NCI-H1694 (cell line): ENCODE data around the gene COL15A1.

Source experiments
- DNase-seq: peaks from one replicate; lab custom pipeline; 2025; lab: John Stamatoyannopoulos, UW

The COL15A1 gene

DNA sequence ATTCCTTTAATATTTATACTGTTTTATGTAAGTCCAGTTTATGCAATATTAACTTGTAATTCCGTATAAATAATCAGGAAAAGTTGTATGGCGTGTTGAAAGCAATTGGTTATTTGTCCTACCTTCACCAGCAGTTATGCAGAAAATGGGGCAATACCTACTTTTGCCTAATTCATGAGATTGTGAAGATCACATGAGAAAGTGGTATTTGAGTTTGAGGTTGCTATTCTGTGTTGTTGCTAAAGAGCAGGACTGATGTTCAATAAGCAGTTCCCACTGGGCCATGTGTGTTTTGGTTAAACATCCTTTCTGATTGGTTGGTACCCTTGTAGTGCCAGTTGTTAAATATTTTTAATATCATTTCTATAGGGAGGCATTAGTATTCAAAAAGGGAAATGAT is 164.4 kb downstream of the COL15A1 start:
- DNase-seq: no peak

DNA sequence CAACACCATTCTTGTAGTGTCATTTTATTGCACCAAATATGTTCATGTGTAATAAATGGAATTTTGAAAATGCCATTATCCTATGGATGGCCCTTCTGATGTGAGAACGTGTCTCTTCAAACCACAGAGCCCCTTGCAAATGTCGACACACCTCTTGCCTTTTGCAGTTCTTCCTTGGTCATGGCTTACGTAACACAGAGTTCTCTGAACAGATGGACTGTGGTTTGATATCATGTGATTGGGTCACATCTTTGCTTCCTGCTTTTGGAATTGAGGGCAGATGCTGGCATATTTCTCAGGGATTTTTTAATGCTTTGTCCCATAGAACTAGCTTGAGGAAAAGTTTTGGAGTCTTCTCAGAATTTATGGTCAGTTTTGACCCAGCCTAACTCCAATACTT is 165.8 kb downstream of the COL15A1 start:
- no peak for DNase-seq

DNA sequence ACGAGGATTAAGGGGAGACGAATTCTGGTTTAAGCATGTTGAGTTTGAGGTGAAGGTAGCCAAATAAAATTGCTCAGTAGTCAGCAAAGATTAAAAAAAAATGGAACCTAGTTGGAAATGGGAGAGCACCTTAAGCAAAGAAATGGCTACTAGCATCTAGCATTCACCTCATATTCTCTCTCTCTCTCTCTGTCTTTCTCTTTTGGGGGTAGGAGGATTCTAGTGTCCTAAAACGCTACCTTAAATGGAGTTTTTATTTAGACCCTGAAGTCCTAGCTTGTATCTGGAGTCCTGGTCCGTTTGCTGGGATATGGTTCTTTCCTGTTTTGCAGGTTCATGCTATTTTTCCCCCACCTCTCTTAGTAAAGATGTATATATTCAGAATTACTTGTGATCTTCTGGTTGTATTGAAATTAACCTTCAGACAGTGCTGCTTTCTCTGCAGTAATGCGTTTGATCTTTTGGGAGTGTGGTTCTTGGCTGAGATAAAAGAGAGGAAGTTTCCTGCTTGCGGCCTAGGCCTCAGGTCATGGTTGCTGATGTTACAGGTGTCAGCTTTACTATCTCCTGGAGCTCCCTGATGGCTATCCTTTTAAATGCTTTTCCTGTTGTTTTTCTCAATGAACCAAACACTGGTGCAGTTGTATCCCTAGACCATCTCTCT is 169.2 kb downstream of the COL15A1 start:
- DNase-seq: no peak

DNA sequence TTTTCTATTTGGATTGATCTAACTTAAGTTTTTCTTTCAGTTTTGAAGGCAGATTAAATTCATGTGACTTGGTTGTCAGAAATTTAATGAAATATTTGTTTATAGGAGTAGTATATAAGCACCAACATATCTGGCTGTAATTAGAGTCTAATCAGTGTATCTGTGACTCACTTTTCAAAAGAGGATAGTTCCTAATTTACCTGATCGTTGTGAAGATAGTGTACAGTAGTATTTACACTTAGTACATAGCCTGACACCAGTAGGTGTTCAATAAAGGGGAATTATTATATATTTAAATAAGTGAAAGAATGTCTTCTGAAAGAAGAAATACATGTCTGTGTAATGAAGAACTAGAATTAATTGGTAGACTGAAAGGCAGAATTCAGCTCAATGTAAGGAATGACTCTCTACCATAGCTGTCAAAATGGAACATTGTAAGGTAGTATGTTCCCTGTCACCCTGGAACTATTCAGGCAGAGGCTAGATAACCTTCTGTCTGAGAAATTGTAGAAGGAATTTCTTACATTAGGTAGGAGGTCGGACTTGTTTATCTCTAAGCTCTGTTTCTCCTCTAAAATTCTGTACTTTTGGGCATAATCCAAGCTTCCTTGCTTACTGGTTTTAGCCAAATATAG is 169.8 kb downstream of the COL15A1 start:
- no peak for DNase-seq

DNA sequence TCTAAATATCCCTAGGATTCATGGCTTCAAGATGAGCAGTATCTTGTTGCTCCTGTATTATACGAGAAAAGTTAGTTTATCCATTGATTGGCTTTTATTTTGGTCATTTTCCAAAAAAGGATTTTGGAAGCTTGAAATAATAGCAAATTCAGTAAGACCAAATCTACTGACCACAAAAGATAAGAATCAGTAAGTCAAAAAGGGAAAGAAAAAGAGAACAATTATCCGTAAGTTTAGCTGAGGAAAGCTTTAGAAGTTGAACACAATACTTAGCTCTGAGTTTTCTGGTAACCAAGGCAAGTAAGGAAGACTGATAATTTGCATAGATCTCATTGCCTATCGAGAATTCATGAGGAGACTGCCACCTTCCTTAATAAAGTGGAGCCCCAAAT is 170.3 kb downstream of the COL15A1 start:
- DNase-seq: no peak

DNA sequence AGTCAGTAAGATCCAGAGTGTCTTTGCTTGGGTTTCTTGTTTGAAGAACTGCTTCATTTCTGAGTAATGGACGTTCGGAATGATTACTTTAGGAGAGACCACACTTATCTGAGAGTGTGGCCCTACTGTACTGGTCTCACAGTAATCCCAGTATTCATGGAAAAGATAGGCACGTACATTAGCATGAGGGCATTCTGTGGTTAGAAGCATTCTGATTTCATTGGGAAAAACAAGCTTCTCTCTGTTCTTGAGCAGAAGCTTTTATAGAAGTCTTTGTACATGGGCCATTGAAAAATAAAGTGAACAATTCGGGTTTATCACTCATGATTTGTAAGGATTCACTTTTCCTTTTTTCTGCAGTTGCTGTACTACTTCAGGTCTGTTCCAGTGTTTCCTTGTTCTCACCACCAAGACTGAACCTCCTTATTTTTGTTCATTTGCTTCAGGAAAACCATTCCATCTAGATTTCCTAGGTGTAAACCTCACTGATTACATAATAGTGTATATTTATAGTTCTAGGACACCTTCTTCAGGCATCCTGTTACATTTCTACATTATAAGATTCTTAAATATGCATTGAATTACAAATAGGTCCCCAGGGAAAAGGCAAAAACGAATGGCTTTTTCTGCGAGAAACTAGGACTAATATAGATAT is 171.3 kb downstream of the COL15A1 start:
- DNase-seq: no peak

DNA sequence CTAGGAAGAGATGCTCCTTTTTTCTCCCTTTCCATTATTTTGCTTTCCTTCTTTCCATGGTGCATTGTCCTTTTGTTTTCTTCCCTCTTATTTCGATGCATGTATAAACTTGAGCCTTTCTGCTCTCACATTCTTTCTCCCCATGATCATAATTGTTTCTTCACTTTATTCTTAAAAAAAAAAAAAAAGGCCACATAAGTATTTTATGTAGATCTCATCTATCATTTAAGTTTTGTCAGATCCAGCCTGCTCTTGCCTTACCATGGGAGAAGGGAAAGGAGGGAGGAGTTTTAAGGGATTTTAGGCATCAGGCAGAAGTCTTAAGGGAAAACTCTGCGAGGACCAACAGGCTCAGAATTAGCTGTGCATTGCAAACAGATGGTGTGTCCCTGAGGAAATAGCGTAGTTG is 172.3 kb downstream of the COL15A1 start:
- DNase-seq: no peak

DNA sequence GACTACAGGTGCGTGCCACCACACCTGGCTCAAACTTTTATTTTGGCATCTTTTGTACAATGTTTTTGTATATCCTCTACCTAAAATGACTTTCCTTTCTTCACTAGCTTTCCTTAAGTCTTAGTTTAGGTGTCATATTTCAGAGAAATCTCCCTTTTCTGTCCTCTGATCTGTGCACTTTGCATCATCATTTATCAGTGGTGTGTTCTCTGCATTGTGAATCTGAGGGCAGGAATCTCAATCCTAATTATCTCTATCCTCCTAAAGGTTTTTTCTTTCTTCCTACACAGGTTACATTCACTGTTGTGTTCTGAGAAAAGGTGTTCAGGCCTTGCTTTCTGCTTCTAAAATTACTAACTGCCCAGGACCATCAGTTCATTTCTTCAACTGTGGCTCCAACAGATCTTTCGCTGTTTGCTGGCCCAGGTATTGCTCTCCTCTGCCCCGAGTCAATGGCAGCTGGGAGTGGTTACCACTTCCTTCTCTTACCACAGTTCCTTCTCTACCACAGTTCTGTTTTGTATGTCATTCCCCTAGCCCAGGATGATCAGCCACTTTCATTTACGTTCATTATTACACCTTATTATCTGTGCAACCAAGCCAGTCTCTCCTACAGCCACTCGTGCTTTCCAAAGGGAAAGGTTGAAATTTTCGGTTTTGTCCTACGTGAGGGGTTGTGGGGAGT is 175.2 kb downstream of the COL15A1 start:
- no peak for DNase-seq

DNA sequence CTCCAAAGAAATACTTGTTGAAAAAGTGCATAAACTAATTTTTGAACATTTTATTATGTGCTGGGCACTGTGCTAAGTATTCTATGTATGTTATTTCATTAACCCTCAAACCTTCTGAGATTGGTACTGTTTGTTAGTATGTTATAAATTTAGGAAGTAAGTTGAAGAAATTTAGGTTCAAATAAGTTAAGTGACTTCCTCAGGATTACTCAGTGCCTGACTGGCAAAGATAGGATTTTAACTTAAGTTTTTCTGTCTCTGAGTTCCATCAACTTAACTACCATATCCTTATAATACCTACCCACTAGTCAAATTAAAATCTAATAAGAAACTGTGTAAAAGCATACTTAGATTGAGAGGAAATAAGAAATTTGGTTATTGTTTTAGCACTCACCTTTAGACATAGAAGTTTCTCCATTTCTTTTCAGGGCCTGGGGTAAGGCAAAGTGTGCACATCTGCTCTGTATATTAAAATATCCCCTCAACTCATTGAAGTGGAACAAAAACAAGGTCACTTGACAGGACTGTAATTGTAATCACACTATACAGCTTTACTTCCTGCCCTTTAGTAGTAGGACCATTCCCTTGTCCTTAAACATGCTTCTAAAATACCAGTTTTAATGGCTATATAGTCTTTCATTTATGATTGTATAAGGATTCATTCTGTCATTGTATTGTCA is 176.4 kb downstream of the COL15A1 start:
- no peak for DNase-seq
